T-cell (primary cell): Measurements from ENCODE around the gene WSB2. TPM values are rescaled to one million over a fixed set of nuclear protein-coding genes. Genes with fewer than 3 reads are reported as not detected.
A peak's percentile ranks its signal among the peaks of the same experiment; 100 is the strongest.
"Not testable (repeated sequence)": the region's sequence is repeated elsewhere in the genome, so short reads cannot be mapped to it uniquely, and the experiment has no call there.

Source experiments
- ATAC-seq, 4 experiments: fragments of 200-7000 bp in 3 of 4; fragments of 150-1000 bp in 1 of 4; cut with Tn5 transposase; replicated peaks in 1 of 4; 1 replicate in 3 of 4; 2 replicates in 1 of 4; pipeline ENCODE4 v1.10.0; 2021; ENCODE audit warnings: moderate library complexity in 3 of 4, mild to moderate bottlenecking in 2 of 4, moderate number of reproducible peaks in 1 of 4
- CTCF ChIA-PET, 2 donors: fragments of 300-600 bp; sonication (Branson Sonifier 250); formaldehyde crosslinking; loops; one replicate each; lab custom pipeline; 2022; ENCODE audit warnings: antibody characterized with exemption in 2 of 2; lab: Charles Lee
- POLR2A ChIA-PET, 2 donors: fragments of 300-600 bp; sonication (Branson Sonifier 250); formaldehyde crosslinking; loops; one replicate each; lab custom pipeline; 2022; ENCODE audit warnings: antibody characterized with exemption in 2 of 2; lab: Charles Lee
- DNase-seq, 35 experiments: peaks; one replicate each; pipeline versions ENCODE4 v3.0.0 to v3.0.0-alpha.2; 2013 to 2023
- H3K27ac ChIP-seq: one replicate; pipeline ENCODE4 v1.5.1; 2013; ENCODE audit warnings: low read length
- H3K27me3 ChIP-seq, 2 experiments: replicated peaks in 1 of 2; 1 replicate in 1 of 2; 2 replicates in 1 of 2; pipeline versions ENCODE4 v1.6.1 to v1.7.0; 2013; ENCODE audit warnings: low read length in 1 of 2, mixed read lengths in 1 of 2; ENCODE audit not compliant: control insufficient read depth in 2 of 2, insufficient read depth in 2 of 2; ENCODE audit errors: extremely low read depth in 1 of 2
- H3K36me3 ChIP-seq, 2 donors: 1 replicate in 1 of 2; 2 replicates in 1 of 2; pipeline versions ENCODE4 v1.6.1 to v1.7.0; 2013; ENCODE audit warnings: low read length in 1 of 2; ENCODE audit not compliant: control insufficient read depth in 2 of 2, insufficient read depth in 1 of 2; ENCODE audit errors: extremely low read depth in 1 of 2
- H3K4me1 ChIP-seq, 2 experiments: 1 replicate in 1 of 2; 2 replicates in 1 of 2; pipeline versions ENCODE4 v1.6.1 to v1.7.0; 2013; ENCODE audit warnings: low read length in 2 of 2, mixed read lengths in 1 of 2; ENCODE audit not compliant: insufficient read depth in 2 of 2, control insufficient read depth in 1 of 2; ENCODE audit errors: extremely low read depth in 1 of 2
- H3K4me3 ChIP-seq, 2 donors: 1 replicate in 1 of 2; 2 replicates in 1 of 2; pipeline versions ENCODE4 v1.5.1 to v1.7.0; 2013; ENCODE audit warnings: mild to moderate bottlenecking in 2 of 2, low read length in 1 of 2, moderate library complexity in 1 of 2; ENCODE audit not compliant: control insufficient read depth in 1 of 2; ENCODE audit errors: extremely low read depth in 1 of 2
- H3K9me3 ChIP-seq: 2 replicates; pipeline ENCODE4 v1.7.0; 2013
- H3K27ac Mint-ChIP-seq, 2 donors: one replicate each; pipeline ENCODE4 v1.8.0; 2020 to 2021; ENCODE audit warnings: mild to moderate bottlenecking in 2 of 2, mixed read lengths in 2 of 2
- H3K27me3 Mint-ChIP-seq, 2 donors: one replicate each; pipeline ENCODE4 v1.8.0; 2021 to 2022; ENCODE audit warnings: mixed read lengths in 2 of 2
- H3K36me3 Mint-ChIP-seq: one replicate; pipeline ENCODE4 v1.8.0; 2021; ENCODE audit warnings: mixed read lengths
- H3K4me1 Mint-ChIP-seq, 3 donors: one replicate each; pipeline ENCODE4 v1.8.0; 2020 to 2022; ENCODE audit warnings: mixed read lengths in 3 of 3, mild to moderate bottlenecking in 1 of 3
- H3K4me3 Mint-ChIP-seq, 3 donors: one replicate each; pipeline ENCODE4 v1.8.0; 2020 to 2022; ENCODE audit warnings: mild to moderate bottlenecking in 3 of 3, mixed read lengths in 3 of 3, moderate library complexity in 3 of 3
- H3K9me3 Mint-ChIP-seq, 3 donors: one replicate each; pipeline ENCODE4 v1.8.0; 2020 to 2022; ENCODE audit warnings: mixed read lengths in 3 of 3
- WGBS: methylation state at CpG from one replicate; pipeline ENCODE4 v1.1.5; 2013; ENCODE audit warnings: missing lambda C conversion rate; ENCODE audit not compliant: insufficient coverage; 5-methylcytosine and 5-hydroxymethylcytosine counted together
- total RNA-seq, 35 experiments: library from RNA in 6 of 35; stranded (reverse) in 6 of 35; fragments of 120-200 nt in 1 of 35; gene quantifications; one replicate each; pipeline versions ENCODE4 v1.2.1 to v1.2.4 and lab custom pipeline; 2013 to 2026

Gene WSB2
- total RNA-seq, 5 donors from 2014 or later (not counting 1 experiment from before 2014, with no cell fraction given) = 19.6 to 33.7 (median 25.8) TPM

DNA sequence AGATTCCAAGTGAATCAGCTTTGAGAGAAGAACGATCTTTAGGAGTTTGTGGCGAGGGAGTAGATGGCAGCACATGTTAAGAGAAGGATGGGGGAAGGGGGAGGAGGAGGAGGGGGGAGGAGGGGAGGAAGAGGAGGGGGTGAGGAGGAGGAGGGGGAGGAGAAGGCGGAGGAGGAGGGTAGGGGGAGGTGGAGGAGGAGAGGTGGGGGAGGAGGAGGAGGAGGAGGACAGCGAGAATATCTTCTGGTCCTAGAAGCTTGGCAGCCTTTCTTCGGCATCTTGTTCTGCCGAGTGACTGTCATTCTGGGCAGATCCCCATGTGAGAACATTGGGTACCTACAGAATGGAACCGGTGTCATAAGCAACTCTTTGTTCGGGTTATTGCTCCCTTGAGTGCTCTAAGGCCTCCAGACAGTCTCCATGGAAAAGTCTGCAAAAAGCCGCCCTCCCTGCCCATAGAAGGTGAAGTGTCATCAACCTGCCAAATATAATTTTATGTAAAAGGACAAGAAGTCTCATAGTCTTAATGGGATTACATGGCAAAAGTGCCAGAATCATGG, 37.6 kb downstream of the WSB2 start:
- no peaks in the 10 kb centered on the region for H3K9me3 ChIP-seq
- DNase-seq (no peak), ATAC-seq (no peak)
- Mint-ChIP-seq H3K27me3 (no peaks in the 10 kb centered on the region), H3K27ac (no peak overlapping the region), H3K4me3 (no peak overlapping the region), H3K4me1 (peaks cover 0 to 2% (median 0%) of the 10 kb centered on the region in 3 donors), H3K36me3 (peaks cover 49% of the 10 kb centered on the region), H3K9me3 (no peaks in the 10 kb centered on the region)
- no peaks in the 10 kb centered on the region for H3K27me3 ChIP-seq
- no peak overlapping the region for H3K27ac ChIP-seq
- H3K36me3 ChIP-seq = peaks cover 4 to 64% of the 10 kb centered on the region in 2 donors
- CTCF ChIA-PET = interaction anchor here in 1 of 2 donors (0.5 to 0.6 kb wide), 2 partner anchors 45 to 384 kb away, joined by 4 read pairs; no protein-coding TSS in a partner anchor
- WGBS = 93% methylated on average over 5 of the region's 9 CpGs
- H3K4me1 ChIP-seq = no peaks in the 10 kb centered on the region
- H3K4me3 ChIP-seq = no peak overlapping the region
- POLR2A ChIA-PET = interaction anchor here in 1 of 2 donors (0.7 kb wide), 1 partner anchor 20 kb away, joined by 4 read pairs; no protein-coding TSS in a partner anchor

- POLR2A ChIA-PET = no interaction called here
- WGBS = no CpG with 5 or more reads among the region's 3 CpGs
- H3K9me3 Mint-ChIP-seq = no peaks in the 10 kb centered on the region
- Histone ChIP-seq H3K36me3 (peaks cover 4 to 60% of the 10 kb centered on the region in 2 donors), H3K9me3 (no peaks in the 10 kb centered on the region), H3K27me3 (no peaks in the 10 kb centered on the region), H3K4me3 (no peak overlapping the region), H3K27ac (no peak overlapping the region), H3K4me1 (no peaks in the 10 kb centered on the region)
- no peak for ATAC-seq
- peaks cover 5 to 8% (median 6%) of the 10 kb centered on the region in 3 donors for H3K4me1 Mint-ChIP-seq
- no peaks in the 10 kb centered on the region for H3K27me3 Mint-ChIP-seq
- CTCF ChIA-PET = interaction anchor here (0.5 to 0.6 kb wide), 2 partner anchors 45 to 1142 kb away, joined by 3 to 4 read pairs; partner anchors contain the start of gene HRK (in 1 of the 2)
- no peak overlapping the region for H3K4me3 Mint-ChIP-seq
- H3K27ac Mint-ChIP-seq = no peak overlapping the region
- peaks cover 45% of the 10 kb centered on the region for H3K36me3 Mint-ChIP-seq
- DNase-seq = no peak
Measured at GRCh38 chr12:118022728-118023109, 38.3 kb downstream of the WSB2 start.

GRCh38 chr12:118022097-118022727, 38.8 kb downstream of the WSB2 start:
- H3K27me3 Mint-ChIP-seq, H3K27ac Mint-ChIP-seq, H3K27ac ChIP-seq, DNase-seq, H3K4me3 ChIP-seq, H3K9me3 ChIP-seq, H3K4me3 Mint-ChIP-seq, H3K27me3 ChIP-seq, H3K4me1 ChIP-seq, ATAC-seq, H3K9me3 Mint-ChIP-seq, POLR2A ChIA-PET: not testable (repeated sequence)
- peaks cover 4 to 59% of the 10 kb centered on the region in 2 donors for H3K36me3 ChIP-seq
- CTCF ChIA-PET = interaction anchor here in 1 of 2 donors (0.6 kb wide), 1 partner anchor 1141 kb away, joined by 3 read pairs; the partner anchor contains the start of gene HRK
- 98% methylated on average over 10 of the region's 13 CpGs for WGBS
- peaks cover 9 to 10% (median 10%) of the 10 kb centered on the region in 3 donors for H3K4me1 Mint-ChIP-seq
- H3K36me3 Mint-ChIP-seq = peaks cover 44% of the 10 kb centered on the region

DNA sequence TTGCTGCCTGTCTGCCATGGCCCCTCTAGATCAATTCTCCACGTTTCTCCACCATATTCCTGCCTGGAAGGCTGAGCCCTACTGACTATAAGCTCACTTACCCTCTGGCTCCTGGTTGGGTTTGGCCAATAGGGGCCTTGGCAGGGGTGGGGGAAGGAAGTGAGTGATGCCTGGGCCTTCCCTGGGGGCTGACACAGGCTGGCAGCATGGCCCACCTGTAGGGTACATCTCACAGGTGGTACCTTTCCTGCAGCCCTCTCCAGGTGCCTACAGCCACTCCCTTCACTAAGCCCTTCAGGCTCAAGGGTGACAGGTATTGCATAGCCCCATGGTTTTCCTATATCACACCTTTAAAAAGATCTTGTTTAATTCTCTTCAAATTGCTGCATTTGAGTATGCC, 40.9 kb downstream of the WSB2 start:
- Histone ChIP-seq H3K9me3 (no peaks in the 10 kb centered on the region), H3K36me3 (peaks cover 4 to 40% of the 10 kb centered on the region in 2 donors), H3K4me3 (no peak overlapping the region), H3K4me1 (peaks cover 3 to 14% of the 10 kb centered on the region in 2 experiments), H3K27ac (no peak overlapping the region), H3K27me3 (no peaks in the 10 kb centered on the region)
- Mint-ChIP-seq H3K36me3 (peaks cover 35% of the 10 kb centered on the region), H3K27me3 (no peaks in the 10 kb centered on the region), H3K4me1 (peaks cover 20 to 22% (median 20%) of the 10 kb centered on the region in 3 donors), H3K27ac (no peak overlapping the region), H3K9me3 (no peaks in the 10 kb centered on the region), H3K4me3 (no peak overlapping the region)
- ChIA-PET POLR2A (no interaction called here), CTCF (interaction anchor here (0.6 to 1.1 kb wide), 3 partner anchors 35 to 357 kb away, joined by 3 read pairs; no protein-coding TSS in a partner anchor)
- no CpG with 5 or more reads among the region's 1 CpG for WGBS
- DNase-seq (no peak), ATAC-seq (no peak)

DNA sequence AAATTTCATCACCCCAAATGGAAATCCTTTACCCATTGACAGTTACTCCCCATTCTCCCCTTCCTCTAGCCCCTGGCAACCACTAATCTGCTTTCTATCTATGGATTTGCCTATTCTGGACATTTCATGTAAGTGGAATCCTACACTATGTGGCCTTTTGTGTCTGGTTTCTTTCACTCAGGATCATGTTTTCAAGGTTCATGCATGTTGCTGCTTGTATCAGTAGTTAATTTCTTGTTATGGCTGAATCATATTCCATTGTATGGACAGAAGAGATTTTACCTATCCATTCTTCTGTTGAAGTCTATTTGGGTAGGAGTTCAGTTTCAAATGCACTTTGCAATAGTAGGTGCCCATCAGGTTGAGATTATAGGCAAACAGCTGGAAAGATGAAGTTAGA, 43.1 kb downstream of the WSB2 start:
- Mint-ChIP-seq H3K4me3 (peak overlapping the region; percentile 72 to 92 (median 87)), H3K27me3 (no peaks in the 10 kb centered on the region), H3K36me3 (peaks cover 29% of the 10 kb centered on the region), H3K9me3 (no peaks in the 10 kb centered on the region), H3K27ac (no peak overlapping the region), H3K4me1 (peaks cover 20 to 22% (median 20%) of the 10 kb centered on the region in 3 donors)
- Histone ChIP-seq H3K4me3 (no peak overlapping the region), H3K27ac (no peak overlapping the region), H3K9me3 (no peaks in the 10 kb centered on the region), H3K36me3 (peaks cover 4 to 32% of the 10 kb centered on the region in 2 donors), H3K27me3 (no peaks in the 10 kb centered on the region), H3K4me1 (peaks cover 3 to 14% of the 10 kb centered on the region in 2 experiments)
- ChIA-PET POLR2A (interaction anchor here in 1 of 2 donors (0.6 kb wide), 1 partner anchor 26 kb away, joined by 3 read pairs; no protein-coding TSS in a partner anchor), CTCF (interaction anchor here in 1 of 2 donors (1.0 kb wide), 1 partner anchor 143 kb away, joined by 3 read pairs; no protein-coding TSS in a partner anchor)
- DNase-seq = no peak
- no peak for ATAC-seq
